A549 (cell line): Measurements from ENCODE around the gene ALG8.

Experiments
- FOSL2 ChIP-seq, 2 experiments: fragments of 450-650 bp in 1 of 2; fragments of >200 bp in 1 of 2; sonication (Bioruptor Twin) in 1 of 2; formaldehyde crosslinking; IDR thresholded peaks; 2 replicates each; pipeline versions ENCODE4 v1.5.0 to v1.6.1; 2016 to 2020; ENCODE audit warnings: mild to moderate bottlenecking in 1 of 2, moderate library complexity in 1 of 2
- TF ChIP-seq, protein P1 (sequence below): fragments of >200 bp; sonication (Bioruptor Twin); formaldehyde crosslinking; IDR thresholded peaks from 3 replicates; pipeline ENCODE4 v1.5.1; 2016

GRCh38 chr11:78149646-78150045 lies 10.2 kb upstream of the ALG8 start:
- TF ChIP-seq, protein P1, sequence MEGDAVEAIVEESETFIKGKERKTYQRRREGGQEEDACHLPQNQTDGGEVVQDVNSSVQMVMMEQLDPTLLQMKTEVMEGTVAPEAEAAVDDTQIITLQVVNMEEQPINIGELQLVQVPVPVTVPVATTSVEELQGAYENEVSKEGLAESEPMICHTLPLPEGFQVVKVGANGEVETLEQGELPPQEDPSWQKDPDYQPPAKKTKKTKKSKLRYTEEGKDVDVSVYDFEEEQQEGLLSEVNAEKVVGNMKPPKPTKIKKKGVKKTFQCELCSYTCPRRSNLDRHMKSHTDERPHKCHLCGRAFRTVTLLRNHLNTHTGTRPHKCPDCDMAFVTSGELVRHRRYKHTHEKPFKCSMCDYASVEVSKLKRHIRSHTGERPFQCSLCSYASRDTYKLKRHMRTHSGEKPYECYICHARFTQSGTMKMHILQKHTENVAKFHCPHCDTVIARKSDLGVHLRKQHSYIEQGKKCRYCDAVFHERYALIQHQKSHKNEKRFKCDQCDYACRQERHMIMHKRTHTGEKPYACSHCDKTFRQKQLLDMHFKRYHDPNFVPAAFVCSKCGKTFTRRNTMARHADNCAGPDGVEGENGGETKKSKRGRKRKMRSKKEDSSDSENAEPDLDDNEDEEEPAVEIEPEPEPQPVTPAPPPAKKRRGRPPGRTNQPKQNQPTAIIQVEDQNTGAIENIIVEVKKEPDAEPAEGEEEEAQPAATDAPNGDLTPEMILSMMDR, result peak; percentile 39
- TF ChIP-seq FOSL2 (IDR thresholded peaks at IDR 0.05) (no peak), FOSL2 (CRISPR knock-in tag; IDR thresholded peaks at IDR 0.05) (no peak)
